Kidney epithelial cell (primary cell): ENCODE results near the gene AHR. TPM values are rescaled to one million over a fixed set of nuclear protein-coding genes. Genes with fewer than 3 reads are reported as not detected.
"Not testable (repeated sequence)": the region's sequence is repeated elsewhere in the genome, so short reads cannot be mapped to it uniquely, and the experiment has no call there.

Experiments used
- DNase-seq: peaks from one replicate; pipeline ENCODE4 v3.0.0-alpha.2; 2010; ENCODE audit warnings: low read depth
- H3K27me3 ChIP-seq: 2 replicates; pipeline ENCODE4 v1.6.0; 2011; ENCODE audit warnings: low read length; ENCODE audit not compliant: control insufficient read depth, insufficient read depth
- H3K36me3 ChIP-seq: 2 replicates; pipeline ENCODE4 v1.5.1; 2011; ENCODE audit warnings: low read length; ENCODE audit not compliant: control insufficient read depth, insufficient read depth
- H3K4me3 ChIP-seq: 2 replicates; pipeline ENCODE4 v1.5.1; 2011; ENCODE audit warnings: low read depth, mild to moderate bottlenecking, control low read depth, low read length
- CTCF ChIP-seq: IDR thresholded peaks from 2 replicates; pipeline ENCODE4 v1.5.1; 2011; ENCODE audit warnings: mild to moderate bottlenecking, moderate library complexity, low read length, control low read depth, inconsistent platforms; ENCODE audit not compliant: insufficient read depth, poor library complexity, severe bottlenecking
- total RNA-seq: library from RNA; depleted of rRNA; stranded (reverse); fragments of >200 nt; gene quantifications from 2 replicates; pipeline ENCODE4 v1.2.3, GENCODE V29; 2015

The AHR gene
- total RNA-seq, 1 donor from 2014 or later = 29.0 TPM

GRCh38 chr7:17374654-17375053 is 76.2 kb downstream of the AHR start:
- no peaks in the 10 kb centered on the region for H3K36me3 ChIP-seq
- H3K27me3 ChIP-seq = no peaks in the 10 kb centered on the region
- no peak for TF ChIP-seq CTCF
- no peak for DNase-seq
- no peak overlapping the region for H3K4me3 ChIP-seq

- Histone ChIP-seq H3K27me3 (no peaks in the 10 kb centered on the region), H3K36me3 (no peaks in the 10 kb centered on the region), H3K4me3 (no peak overlapping the region)
- TF ChIP-seq CTCF = no peak
- no peak for DNase-seq
Observed at GRCh38 chr7:17376595-17376994, 78.1 kb downstream of the AHR start.

GRCh38 chr7:17380736-17381662 is 82.5 kb downstream of the AHR start:
- TF ChIP-seq CTCF = no peak
- Histone ChIP-seq H3K4me3 (no peak overlapping the region), H3K36me3 (no peaks in the 10 kb centered on the region), H3K27me3 (no peaks in the 10 kb centered on the region)
- DNase-seq = no peak

GRCh38 chr7:17382408-17383354 is 84.2 kb downstream of the AHR start:
- not testable (repeated sequence) for H3K4me3 ChIP-seq, H3K36me3 ChIP-seq, H3K27me3 ChIP-seq
- peak; percentile 28 for DNase-seq

- H3K4me3 ChIP-seq = no peak overlapping the region
- no peak for TF ChIP-seq CTCF
- H3K36me3 ChIP-seq = no peaks in the 10 kb centered on the region
- H3K27me3 ChIP-seq = no peaks in the 10 kb centered on the region
- no peak for DNase-seq
Observed at GRCh38 chr7:17384400-17384799, 85.9 kb downstream of the AHR start.

GRCh38 chr7:17385612-17386011 is 87.2 kb downstream of the AHR start:
- H3K36me3 ChIP-seq = no peaks in the 10 kb centered on the region

More at GRCh38 chr7:17385612-17386011, 87.2 kb downstream of the AHR start:
- no peaks in the 10 kb centered on the region for H3K27me3 ChIP-seq
- H3K4me3 ChIP-seq = no peak overlapping the region
- no peak for TF ChIP-seq CTCF
- DNase-seq = no peak
